Mucosa of gallbladder (tissue), 1 donor: ENCODE measurements around the gene SSNA1. TPM values are rescaled to one million over a fixed set of nuclear protein-coding genes. Genes with fewer than 3 reads are reported as not detected.
"Not testable (repeated sequence)": the region's sequence is repeated elsewhere in the genome, so short reads cannot be mapped to it uniquely, and the experiment has no call there.

Experiments
- DNase-seq: peaks from one replicate; pipeline ENCODE4 v3.0.0-alpha.2; 2020; ENCODE audit warnings: low spot score
- total RNA-seq: library from RNA; stranded (reverse); gene quantifications from one replicate; pipeline ENCODE4 v1.2.1, GENCODE V29; 2021
- donor health status: DM: no; HTN: no; CAD: no.

Gene SSNA1
- total RNA-seq, 1 donor from 2014 or later: 65.7 TPM

GRCh38 chr9:137230705-137231371 is 42.4 kb downstream of the SSNA1 start, which contains the start of gene SLC34A3:
TSS of gene SLC34A3 (plus strand) at chr9:137230901. CDS start at chr9:137231703, 802 bp downstream.
- DNase-seq: no peak

GRCh38 chr9:137231372-137232039 is 43.0 kb downstream of the SSNA1 start:
- no peak for DNase-seq

- no peak for DNase-seq
Measured at GRCh38 chr9:137232101-137232500, 43.6 kb downstream of the SSNA1 start.

- DNase-seq: no peak
Measured at GRCh38 chr9:137232510-137232909, 44.0 kb downstream of the SSNA1 start.

GRCh38 chr9:137233143-137233980 is 44.9 kb downstream of the SSNA1 start:
- no peak for DNase-seq

- no peak for DNase-seq
Measured at GRCh38 chr9:137234055-137234697, 45.7 kb downstream of the SSNA1 start.

GRCh38 chr9:137234758-137235423 is 46.4 kb downstream of the SSNA1 start:
- DNase-seq: no peak

- DNase-seq: no peak
Measured at GRCh38 chr9:137235424-137236237, 47.2 kb downstream of the SSNA1 start.

- DNase-seq: peak; percentile 85
Measured at GRCh38 chr9:137236238-137236935, 47.9 kb downstream of the SSNA1 start.

GRCh38 chr9:137236936-137237421 is 48.5 kb downstream of the SSNA1 start:
- no peak for DNase-seq

- DNase-seq: no peak
Measured at GRCh38 chr9:137237759-137238726, 49.6 kb downstream of the SSNA1 start.

GRCh38 chr9:137239541-137240200 is 51.2 kb downstream of the SSNA1 start:
- not testable (repeated sequence) for DNase-seq

Other genes with a start within 250 kb of the SSNA1 start
- gene FBXW5, start 243.9 kb upstream of the SSNA1 start, total RNA-seq: 144 TPM
- gene C8G, start 243.4 kb upstream of the SSNA1 start, total RNA-seq: 110 TPM
- 10.0 TPM for gene LCN12, start 236.4 kb upstream of the SSNA1 start, total RNA-seq
- 481 TPM for gene PTGDS, start 211.2 kb upstream of the SSNA1 start, total RNA-seq
- 0.92 TPM for gene LCNL1, start 205.7 kb upstream of the SSNA1 start, total RNA-seq
- 51.2 TPM for gene PAXX, start 196.3 kb upstream of the SSNA1 start, total RNA-seq
- 2.2 TPM for gene CLIC3, start 192.1 kb upstream of the SSNA1 start, total RNA-seq
- 298 TPM for gene ABCA2, start 160.4 kb upstream of the SSNA1 start, total RNA-seq
- 0.26 TPM for gene FUT7, start 156.6 kb upstream of the SSNA1 start, total RNA-seq
- 376 TPM for gene NPDC1, start 142.5 kb upstream of the SSNA1 start, total RNA-seq
- gene ENTPD2, start 134.6 kb upstream of the SSNA1 start, total RNA-seq: 41.1 TPM
- 2.4 TPM for gene SAPCD2, start 118.1 kb upstream of the SSNA1 start, total RNA-seq
- gene UAP1L1, start 111.2 kb upstream of the SSNA1 start, total RNA-seq: 10.5 TPM
- 59.8 TPM for gene MAN1B1, start 101.7 kb upstream of the SSNA1 start, total RNA-seq
- gene DPP7, start 73.9 kb upstream of the SSNA1 start, total RNA-seq: 199 TPM
- gene GRIN1, start 49.5 kb upstream of the SSNA1 start, total RNA-seq: 0.83 TPM
- 0.43 TPM for gene LRRC26, start 18.6 kb upstream of the SSNA1 start, total RNA-seq
- gene TMEM210, start 16.6 kb upstream of the SSNA1 start, total RNA-seq: not detected
- gene ANAPC2, start 116 bp upstream of the SSNA1 start, total RNA-seq: 64.6 TPM
- gene TPRN, start 12.1 kb downstream of the SSNA1 start, total RNA-seq: 74.4 TPM
- 37.6 TPM for gene TMEM203, start 17.0 kb downstream of the SSNA1 start, total RNA-seq
- 29.5 TPM for gene NDOR1, start 17.0 kb downstream of the SSNA1 start, total RNA-seq
- 16.8 TPM for gene RNF208, start 33.6 kb downstream of the SSNA1 start, total RNA-seq
- 0.78 TPM for gene CYSRT1, start 36.5 kb downstream of the SSNA1 start, total RNA-seq
- gene RNF224, start 38.8 kb downstream of the SSNA1 start, total RNA-seq: 0.95 TPM
- 0.49 TPM for gene SLC34A3, start 42.2 kb downstream of the SSNA1 start, total RNA-seq
- gene TUBB4B, start 52.6 kb downstream of the SSNA1 start, total RNA-seq: 296 TPM
- not detected for gene STPG3, start 62.6 kb downstream of the SSNA1 start, total RNA-seq
- gene NELFB, start 66.7 kb downstream of the SSNA1 start, total RNA-seq: 61.2 TPM
- 61.6 TPM for gene TOR4A, start 89.0 kb downstream of the SSNA1 start, total RNA-seq
- 124 TPM for gene NRARP, start 113.6 kb downstream of the SSNA1 start, total RNA-seq
- gene EXD3, start 234.5 kb downstream of the SSNA1 start, total RNA-seq: 47.6 TPM
- 36.7 TPM for gene NOXA1, start 234.7 kb downstream of the SSNA1 start, total RNA-seq